Keratinocyte (primary cell): Measurements from ENCODE around the gene SAMD4A. TPM values are rescaled to one million over a fixed set of nuclear protein-coding genes. Genes with fewer than 3 reads are reported as not detected.
A peak's percentile ranks its signal among the peaks of the same experiment; 100 is the strongest.

Experiments
- DNase-seq: peaks from one replicate; pipeline ENCODE4 v3.0.0-alpha.2; 2011; ENCODE audit warnings: low read depth, missing footprints, low spot score
- FAIRE-seq: peaks from 2 replicates; lab custom pipeline; 2011; peaks lifted over from hg19 to GRCh38; lab: Jason Lieb, UNC
- H2AFZ ChIP-seq: 2 replicates; pipeline ENCODE4 v1.6.0; 2012; ENCODE audit warnings: low read length, control low read depth, inconsistent platforms; ENCODE audit not compliant: control insufficient read depth
- H3K27ac ChIP-seq: 2 replicates; pipeline ENCODE4 v1.5.1; 2011; ENCODE audit warnings: low read length; ENCODE audit not compliant: control insufficient read depth, insufficient read depth
- H3K27me3 ChIP-seq: 3 replicates; pipeline ENCODE4 v1.6.0; 2011; ENCODE audit warnings: low read length; ENCODE audit not compliant: control insufficient read depth, insufficient read depth; ENCODE audit errors: extremely low read depth
- H3K36me3 ChIP-seq, 2 experiments: 2 replicates in 1 of 2; 3 replicates in 1 of 2; pipeline ENCODE4 v1.5.1; 2011; ENCODE audit warnings: low read length in 2 of 2, mild to moderate bottlenecking in 1 of 2; ENCODE audit not compliant: control insufficient read depth in 2 of 2, insufficient read depth in 2 of 2; ENCODE audit errors: extremely low read depth in 1 of 2
- H3K4me1 ChIP-seq: 3 replicates; pipeline ENCODE4 v1.5.1; 2011; ENCODE audit warnings: low read length; ENCODE audit not compliant: control insufficient read depth, insufficient read depth; ENCODE audit errors: extremely low read depth
- H3K4me2 ChIP-seq: 3 replicates; pipeline ENCODE4 v1.6.0; 2011; ENCODE audit warnings: low read depth, low read length; ENCODE audit not compliant: control insufficient read depth, insufficient read depth; ENCODE audit errors: extremely low read depth
- H3K4me3 ChIP-seq, 3 experiments: fragments of 200-600 bp in 1 of 3; sonication (generic) in 1 of 3; 2 replicates in 2 of 3; 3 replicates in 1 of 3; pipeline ENCODE4 v1.5.1; 2011 to 2016; ENCODE audit warnings: low read length in 3 of 3, mild to moderate bottlenecking in 3 of 3, control low read depth in 2 of 3, inconsistent platforms in 1 of 3, low read depth in 1 of 3, mixed read lengths in 1 of 3, mixed run types in 1 of 3, moderate library complexity in 1 of 3; ENCODE audit not compliant: control insufficient read depth in 2 of 3, insufficient read depth in 2 of 3; ENCODE audit errors: extremely low read depth in 1 of 3
- H3K79me2 ChIP-seq: 2 replicates; pipeline ENCODE4 v1.6.0; 2012; ENCODE audit warnings: low read length; ENCODE audit not compliant: control insufficient read depth, insufficient read depth
- H3K9ac ChIP-seq: 3 replicates; pipeline ENCODE4 v1.6.0; 2011; ENCODE audit warnings: low read length; ENCODE audit not compliant: control insufficient read depth, insufficient read depth; ENCODE audit errors: extremely low read depth
- H3K9me1 ChIP-seq: 3 replicates; pipeline ENCODE4 v1.6.0; 2011; ENCODE audit warnings: low read length; ENCODE audit not compliant: control insufficient read depth, insufficient read depth; ENCODE audit errors: extremely low read depth
- H3K9me3 ChIP-seq: 2 replicates; pipeline ENCODE4 v1.5.1; 2012; ENCODE audit warnings: low read depth, low read length; ENCODE audit not compliant: control insufficient read depth
- H4K20me1 ChIP-seq: 3 replicates; pipeline ENCODE4 v1.6.0; 2011; ENCODE audit warnings: low read length; ENCODE audit not compliant: control insufficient read depth, insufficient read depth; ENCODE audit errors: extremely low read depth
- EZH2 ChIP-seq: IDR thresholded peaks from one replicate; pipeline ENCODE4 v1.6.1; 2012; ENCODE audit warnings: inconsistent platforms, mild to moderate bottlenecking, low read length, moderate library complexity
- dilution Hi-C: fragments of 300-500 bp; cut with MboI; formaldehyde crosslinking; loops from one replicate; pipeline ENCODE4 v1.7.0; 2020; ENCODE audit warnings: low sequenced_read_pairs; ENCODE audit not compliant: extremely low pct_ligation_motif_present
- polyA plus RNA-seq, 5 experiments: library from polyadenylated mRNA; depleted of rRNA in 3 of 5; stranded (reverse) in 3 of 5; stranded (forward) in 1 of 5; unstranded in 1 of 5; fragments of >200 nt; gene quantifications; 1 replicate in 1 of 5; 2 replicates in 3 of 5; 3 replicates in 1 of 5; pipeline versions ENCODE4 v1.2.1 to v1.2.3, GENCODE V29; 2011 to 2012; ENCODE audit warnings: missing spikeins in 2 of 5, low read depth in 1 of 5, low replicate concordance in 1 of 5
- TF ChIP-seq, protein P1 (sequence below), 3 experiments: IDR thresholded peaks in 1 of 3; conservative IDR thresholded peaks in 1 of 3; optimal IDR thresholded peaks in 1 of 3; 2 replicates in 2 of 3; 3 replicates in 1 of 3; pipeline versions ENCODE3 to v1.5.1; 2011; ENCODE audit warnings: low read length in 3 of 3, mild to moderate bottlenecking in 3 of 3, moderate library complexity in 2 of 3, control low read depth in 1 of 3, inconsistent platforms in 1 of 3; ENCODE audit not compliant: insufficient read depth in 2 of 3; ENCODE audit errors: extremely low read depth in 1 of 3

The SAMD4A gene
- polyA plus RNA-seq, 1 donor (not counting 4 experiments of a cell fraction or from before 2014, with no cell fraction given) = 16.2 TPM

DNA sequence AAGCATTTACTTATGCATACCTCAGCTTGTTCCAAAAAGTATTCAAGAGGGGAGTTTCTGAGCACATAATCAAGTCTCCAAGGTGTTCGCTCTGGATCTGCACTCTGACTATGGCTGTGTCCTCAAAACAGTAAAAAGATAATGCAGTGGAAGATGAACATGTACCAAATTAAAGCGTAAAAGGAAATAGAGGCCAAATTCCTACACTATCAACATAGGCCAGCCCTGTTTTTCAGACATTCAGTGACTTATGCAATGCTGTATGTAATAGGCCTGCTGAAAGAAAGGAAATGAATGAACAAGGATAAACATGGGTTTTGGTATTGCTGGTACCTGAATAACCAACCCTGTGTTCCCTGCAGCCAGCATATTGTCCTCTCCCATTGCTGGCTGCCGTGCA lies 115.7 kb downstream of the SAMD4A start:
- Histone ChIP-seq H3K9me1 (peaks cover 4% of the 10 kb centered on the region), H3K36me3 (peaks cover 0 to 1% of the 10 kb centered on the region in 2 experiments), H2AFZ (no peak overlapping the region), H3K4me1 (peaks cover 52% of the 10 kb centered on the region), H3K9ac (peak overlapping the region; percentile 62), H3K4me3 (no peak overlapping the region), H4K20me1 (no peaks in the 10 kb centered on the region), H3K27me3 (no peaks in the 10 kb centered on the region), H3K79me2 (peaks cover 46% of the 10 kb centered on the region), H3K27ac (peak overlapping the region; percentile 84), H3K4me2 (peak overlapping the region; percentile 61), H3K9me3 (no peaks in the 10 kb centered on the region)
- no peak for FAIRE-seq
- no peak for TF ChIP-seq EZH2
- TF ChIP-seq, protein P1, sequence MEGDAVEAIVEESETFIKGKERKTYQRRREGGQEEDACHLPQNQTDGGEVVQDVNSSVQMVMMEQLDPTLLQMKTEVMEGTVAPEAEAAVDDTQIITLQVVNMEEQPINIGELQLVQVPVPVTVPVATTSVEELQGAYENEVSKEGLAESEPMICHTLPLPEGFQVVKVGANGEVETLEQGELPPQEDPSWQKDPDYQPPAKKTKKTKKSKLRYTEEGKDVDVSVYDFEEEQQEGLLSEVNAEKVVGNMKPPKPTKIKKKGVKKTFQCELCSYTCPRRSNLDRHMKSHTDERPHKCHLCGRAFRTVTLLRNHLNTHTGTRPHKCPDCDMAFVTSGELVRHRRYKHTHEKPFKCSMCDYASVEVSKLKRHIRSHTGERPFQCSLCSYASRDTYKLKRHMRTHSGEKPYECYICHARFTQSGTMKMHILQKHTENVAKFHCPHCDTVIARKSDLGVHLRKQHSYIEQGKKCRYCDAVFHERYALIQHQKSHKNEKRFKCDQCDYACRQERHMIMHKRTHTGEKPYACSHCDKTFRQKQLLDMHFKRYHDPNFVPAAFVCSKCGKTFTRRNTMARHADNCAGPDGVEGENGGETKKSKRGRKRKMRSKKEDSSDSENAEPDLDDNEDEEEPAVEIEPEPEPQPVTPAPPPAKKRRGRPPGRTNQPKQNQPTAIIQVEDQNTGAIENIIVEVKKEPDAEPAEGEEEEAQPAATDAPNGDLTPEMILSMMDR (optimal IDR thresholded peaks at IDR 0.05 in 1 of 3, IDR thresholded peaks at IDR 0.05 in 1 of 3, conservative IDR thresholded peaks at IDR 0.05 in 1 of 3; ENCODE audit: extremely low read depth in 1 of 3, insufficient read depth in 2 of 3, low read length in 3 of 3) = no peak
- DNase-seq = no peak
- dilution Hi-C loops = no loop called here

GRCh38 chr14:54683882-54684794 lies 117.2 kb downstream of the SAMD4A start:
- peak overlapping the region; percentile 56 for H3K27ac ChIP-seq
- H3K79me2 ChIP-seq = peaks cover 41% of the 10 kb centered on the region
- no peaks in the 10 kb centered on the region for H3K9me3 ChIP-seq
- dilution Hi-C loops = no loop called here
- H3K4me1 ChIP-seq = peaks cover 45% of the 10 kb centered on the region
- H3K9me1 ChIP-seq = peaks cover 2% of the 10 kb centered on the region
- no peaks in the 10 kb centered on the region for H4K20me1 ChIP-seq
- TF ChIP-seq EZH2 = no peak
- TF ChIP-seq, protein P1 (optimal IDR thresholded peaks at IDR 0.05 in 1 of 3, IDR thresholded peaks at IDR 0.05 in 1 of 3, conservative IDR thresholded peaks at IDR 0.05 in 1 of 3; ENCODE audit: extremely low read depth in 1 of 3, insufficient read depth in 2 of 3, low read length in 3 of 3) = no peak
- H3K4me2 ChIP-seq = peak overlapping the region; percentile 55
- FAIRE-seq (no peak), DNase-seq (no peak)
- no peak overlapping the region for H3K4me3 ChIP-seq
- H3K27me3 ChIP-seq = no peaks in the 10 kb centered on the region
- H3K36me3 ChIP-seq = peaks cover 0 to under 1% of the 10 kb centered on the region in 2 experiments
- no peak overlapping the region for H2AFZ ChIP-seq
- H3K9ac ChIP-seq = peak overlapping the region; percentile 52
